ENCODE data around the gene GRIP1. TPM values are rescaled to one million over a fixed set of nuclear protein-coding genes. Genes with fewer than 3 reads are reported as not detected.

The GRIP1 gene
- total and polyA plus RNA-seq, 2 donors (not counting 3 experiments of a cell fraction or from before 2014, with no cell fraction given), result 0.04 to 0.69 TPM

- no peak for TF ChIP-seq EZH2 (IDR thresholded peaks at IDR 0.05; ENCODE audit: borderline replicate concordance, low read depth, low read length, severe bottlenecking)
- no peak for TF ChIP-seq GATA2 (IDR thresholded peaks at IDR 0.05; ENCODE audit: insufficient read depth, insufficient read length, low read depth, low read length)
- TF ChIP-seq POLR2AphosphoS5 (IDR thresholded peaks at IDR 0.05; ENCODE audit: insufficient read depth, low read depth, low read length), result no peak
- no peak for TF ChIP-seq POLR2A (IDR thresholded peaks at IDR 0.05; ENCODE audit: low read depth, low read length)
- TF ChIP-seq JUN (IDR thresholded peaks at IDR 0.05; ENCODE audit: borderline replicate concordance, insufficient read depth, insufficient read length, low read depth), result no peak
- TF ChIP-seq CTCF (IDR thresholded peaks at IDR 0.05; ENCODE audit: extremely low read depth in 1 of 2, insufficient read depth in 1 of 2, low read depth in 1 of 2, low read length in 2 of 2), result no peak
- TF ChIP-seq MYC (IDR thresholded peaks at IDR 0.05; ENCODE audit: low read depth, low read length), result no peak
- TF ChIP-seq FOS (IDR thresholded peaks at IDR 0.05; ENCODE audit: borderline replicate concordance, insufficient read depth, low read length), result no peak
- TF ChIP-seq MAX (IDR thresholded peaks at IDR 0.05; ENCODE audit: insufficient read depth, insufficient read length), result no peak
- peaks cover 0 to 3% of the 10 kb centered on the region in 2 experiments for H3K27me3 ChIP-seq (ENCODE audit: control insufficient read depth in 2 of 2, insufficient read depth in 2 of 2, low read length in 2 of 2)
- intact Hi-C loops (cut with micrococcal nuclease) (no loop called here), dilution Hi-C loops (cut with MboI; ENCODE audit: extremely low pct_ligation_motif_present, low sequenced_read_pairs) (no loop called here)
- H2AFZ ChIP-seq (ENCODE audit: low read depth, low read length), result no peak overlapping the region
- peaks cover 8% of the 10 kb centered on the region for H3K4me1 ChIP-seq (ENCODE audit: control insufficient read depth, extremely low read depth, insufficient read depth, low read length)
- H3K9me1 ChIP-seq (replicated peaks; ENCODE audit: control insufficient read depth, extremely low read depth, insufficient read depth, low read length), result no peaks in the 10 kb centered on the region
- H3K9ac ChIP-seq (replicated peaks; ENCODE audit: extremely low read depth, insufficient read depth, low read length), result no peak overlapping the region
- ChIA-PET POLR2A (no interaction called here), CTCF (no interaction called here)
- H3K36me3 ChIP-seq (ENCODE audit: control insufficient read depth in 2 of 2, extremely low read depth in 1 of 2, insufficient read depth in 2 of 2, low read length in 2 of 2), result no peaks in the 10 kb centered on the region
- H3K9me3 ChIP-seq (replicated peaks; ENCODE audit: control insufficient read depth, insufficient read depth, low read length), result no peaks in the 10 kb centered on the region
- H3K27ac ChIP-seq (ENCODE audit: insufficient read depth, low read depth, low read length), result no peak overlapping the region
- FAIRE-seq (no peak), DNase-seq (ENCODE audit: low read depth, low spot score) (no peak)
- H3K4me3 ChIP-seq (replicated peaks in 1 of 3; ENCODE audit: insufficient read depth in 1 of 3, low read depth in 1 of 3, low read length in 3 of 3), result no peak overlapping the region
- no peaks in the 10 kb centered on the region for H4K20me1 ChIP-seq (replicated peaks; ENCODE audit: control insufficient read depth, extremely low read depth, insufficient read depth, low read length)
- no peak overlapping the region for H3K4me2 ChIP-seq (ENCODE audit: insufficient read depth, low read length)
- no peaks in the 10 kb centered on the region for H3K79me2 ChIP-seq (ENCODE audit: control insufficient read depth, insufficient read depth, low read length)
- no TSS peak for BruUV-seq (replicated peaks)
Measured at GRCh38 chr12:66533767-66534166, 145.1 kb downstream of the GRIP1 start.

All from endothelial cell of umbilical vein (primary cell).